GM18499 (cell line): ENCODE measurements around the gene TPCN1.

Experiments used
- ATAC-seq: cut with Tn5 transposase; IDR thresholded peaks from one replicate; pipeline ENCODE4 v1.9.1; 2021; ENCODE audit warnings: moderate number of reproducible peaks; ENCODE audit not compliant: insufficient read depth, unreplicated experiment

The TPCN1 gene

DNA sequence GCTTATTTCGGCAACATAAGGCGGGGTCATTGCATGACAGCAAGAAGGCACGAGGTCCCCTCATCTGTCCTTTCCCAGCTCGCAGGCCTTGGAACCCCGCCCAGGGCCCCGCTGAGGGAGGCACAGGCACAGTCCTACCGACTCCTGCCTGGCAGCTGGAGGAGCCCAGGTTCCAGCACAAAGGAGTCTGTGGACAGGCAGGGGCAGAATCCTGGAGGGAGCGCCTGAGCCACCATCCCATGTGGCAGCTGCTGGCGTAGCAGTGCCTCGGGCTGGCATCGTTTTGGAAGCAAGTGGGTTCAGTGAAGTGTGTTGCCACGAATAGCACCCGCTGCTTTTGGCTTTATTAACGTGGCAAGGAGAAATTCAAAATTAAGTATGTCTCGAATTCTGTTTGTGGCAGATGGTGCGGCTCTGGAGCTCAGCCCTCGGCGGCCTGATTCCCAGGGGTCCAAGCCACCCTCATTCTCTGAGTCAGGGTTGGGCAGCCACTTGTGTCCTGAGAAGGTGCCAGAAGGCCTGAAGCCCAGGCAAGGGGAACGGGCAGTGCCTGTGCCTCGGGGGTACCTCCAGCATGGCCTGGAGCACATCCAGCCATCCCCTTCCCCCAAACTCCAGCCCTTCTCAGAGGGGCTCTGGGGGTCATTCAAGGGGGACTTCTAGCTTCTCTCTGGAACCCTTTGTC, 77.7 kb downstream of the TPCN1 start:
- no peak for ATAC-seq

DNA sequence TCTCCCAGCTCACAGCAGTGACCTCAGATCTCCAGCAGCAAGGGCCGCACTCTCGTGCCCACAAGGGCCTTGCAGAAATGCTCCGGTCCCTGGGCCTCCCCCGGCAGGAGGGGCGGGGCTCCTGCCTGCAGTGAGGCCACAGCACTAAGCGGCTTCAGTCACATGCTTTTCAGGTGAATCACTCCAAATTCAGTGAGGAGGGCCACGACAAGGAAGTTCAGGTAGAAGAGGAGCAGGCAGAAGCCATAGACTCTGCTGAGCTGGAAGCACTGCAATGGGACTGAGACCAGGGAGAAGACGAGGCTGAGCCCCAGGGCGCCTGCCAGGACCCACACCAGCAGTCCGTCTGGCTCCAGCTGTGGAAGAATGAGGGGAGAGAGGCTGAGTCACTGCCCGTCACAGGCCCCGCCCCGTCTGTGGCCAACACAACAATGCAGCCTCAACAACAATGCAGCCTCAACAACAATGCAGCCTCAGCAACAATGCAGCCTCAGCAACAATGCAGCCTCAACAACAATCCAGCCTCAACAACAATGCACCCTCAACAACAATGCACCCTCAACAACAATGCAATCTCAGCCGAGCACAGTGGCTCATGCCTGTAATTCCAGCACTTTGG, 78.5 kb downstream of the TPCN1 start:
- no peak for ATAC-seq

DNA sequence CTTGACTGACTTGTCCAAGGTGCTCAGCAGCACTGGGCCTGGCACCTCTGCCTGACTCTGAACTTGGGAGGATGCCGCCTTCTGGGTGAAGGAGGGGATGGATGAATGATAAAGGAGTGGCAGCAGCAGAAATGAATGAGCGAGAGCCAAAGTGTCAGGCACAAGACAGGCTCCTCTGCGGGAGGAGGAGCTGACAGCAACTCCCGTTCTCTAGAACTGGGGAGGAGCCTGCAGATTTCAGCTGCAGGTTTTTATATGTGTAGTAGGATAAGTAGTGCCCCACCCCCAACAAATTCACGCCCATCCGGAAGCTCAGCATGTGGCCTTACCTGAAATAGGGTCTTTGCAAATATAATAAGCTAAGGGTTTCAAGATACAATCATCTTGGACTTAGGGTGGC, 80.5 kb downstream of the TPCN1 start:
- ATAC-seq = no peak

DNA sequence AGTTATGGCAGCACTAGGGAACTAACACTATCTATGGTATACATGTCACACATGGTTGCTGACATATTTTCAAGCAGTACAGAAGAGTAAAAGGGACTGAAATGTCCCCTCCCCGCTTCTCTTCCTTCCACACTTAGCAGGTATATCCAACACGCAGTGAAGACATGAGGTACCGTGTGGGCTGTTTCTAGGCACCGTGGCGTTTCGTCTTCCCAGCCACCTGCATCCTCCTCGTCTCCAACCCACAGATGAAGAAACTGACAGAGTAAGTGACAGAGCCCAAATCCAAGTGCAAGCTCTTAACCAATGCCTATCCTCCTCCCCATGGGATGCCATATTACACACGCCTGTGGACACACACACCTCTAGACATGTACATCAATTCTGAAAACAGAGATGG, 81.2 kb downstream of the TPCN1 start:
- no peak for ATAC-seq

DNA sequence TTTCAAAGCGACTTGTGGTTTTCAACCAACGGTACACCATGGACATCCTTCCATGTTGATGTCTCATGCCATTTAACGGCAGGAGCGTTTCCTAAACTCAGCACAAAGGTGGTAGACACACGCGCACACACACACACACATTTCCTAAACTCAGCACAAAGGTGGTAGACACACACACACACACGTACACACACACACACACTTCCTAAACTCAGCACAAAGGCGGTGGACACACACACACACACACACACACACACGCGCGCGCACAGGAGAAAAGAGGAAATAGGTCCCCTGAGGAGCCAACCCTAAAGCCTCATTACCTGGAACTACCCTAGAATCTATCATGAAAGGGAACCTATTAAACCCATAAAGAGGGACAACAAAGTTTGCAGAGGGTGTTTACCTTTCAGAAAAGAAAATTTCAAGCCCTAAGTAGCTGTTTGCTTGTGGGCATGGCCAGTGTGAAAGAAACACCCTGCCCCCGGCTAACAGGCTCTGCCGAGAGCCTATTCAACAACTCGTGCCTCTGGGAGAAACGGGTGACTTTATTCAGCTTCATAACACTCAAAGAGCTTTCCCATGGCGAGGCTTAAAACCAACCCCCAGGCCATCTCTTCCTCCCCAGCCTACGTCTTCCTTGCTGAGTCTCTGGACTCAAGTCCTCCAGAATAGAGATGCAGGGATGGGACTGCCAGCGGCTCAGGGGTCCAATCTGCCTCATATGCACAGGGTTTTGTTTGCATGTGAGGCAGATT, 81.8 kb downstream of the TPCN1 start:
- ATAC-seq = no peak

DNA sequence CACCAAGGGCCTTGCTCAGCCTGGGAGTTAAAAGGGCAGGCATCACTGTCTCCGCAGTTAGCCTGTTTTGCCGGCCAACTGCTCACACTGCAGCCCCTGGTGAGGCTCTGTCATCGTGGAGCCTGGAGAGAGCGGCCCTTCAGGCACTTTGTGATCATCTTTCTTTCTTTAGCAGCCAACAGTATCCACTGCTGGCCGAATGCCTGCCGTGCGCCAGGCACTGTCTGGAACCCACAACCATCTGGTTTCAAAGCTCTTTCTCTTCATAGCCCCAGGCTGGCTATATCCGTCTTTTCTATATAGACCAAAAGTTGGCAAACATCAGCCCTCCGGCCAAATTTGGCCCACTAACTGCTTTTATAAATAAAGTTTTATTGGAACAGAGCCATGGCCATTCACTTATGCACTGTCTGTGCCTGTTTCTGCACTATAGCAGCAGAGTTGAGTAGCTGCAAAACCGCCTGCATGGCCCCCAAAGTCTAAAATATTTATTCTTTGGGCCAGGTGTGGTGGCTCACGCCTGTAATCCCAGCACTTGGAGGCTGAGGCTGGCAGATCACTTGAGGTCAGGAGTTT, 84.1 kb downstream of the TPCN1 start:
- ATAC-seq = no peak

DNA sequence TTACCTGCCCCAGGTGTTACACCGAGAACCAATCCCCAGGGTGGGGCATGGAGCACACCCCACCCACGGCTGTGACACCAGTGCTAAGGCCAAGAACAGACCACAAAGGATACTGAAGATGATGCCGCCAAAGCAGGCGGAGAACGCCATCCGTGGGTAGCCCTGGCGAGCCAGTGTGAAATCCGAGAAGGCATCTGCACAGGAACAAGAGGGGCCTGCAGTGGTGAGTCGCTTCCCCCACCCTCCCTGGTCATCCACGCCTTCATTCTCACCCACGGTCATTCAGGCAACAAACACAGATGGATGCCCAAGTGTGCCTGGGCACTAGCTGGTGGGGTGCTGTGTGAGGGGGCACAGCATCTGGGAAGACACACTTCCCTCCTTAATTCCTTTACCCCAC, 85.1 kb downstream of the TPCN1 start:
- no peak for ATAC-seq

DNA sequence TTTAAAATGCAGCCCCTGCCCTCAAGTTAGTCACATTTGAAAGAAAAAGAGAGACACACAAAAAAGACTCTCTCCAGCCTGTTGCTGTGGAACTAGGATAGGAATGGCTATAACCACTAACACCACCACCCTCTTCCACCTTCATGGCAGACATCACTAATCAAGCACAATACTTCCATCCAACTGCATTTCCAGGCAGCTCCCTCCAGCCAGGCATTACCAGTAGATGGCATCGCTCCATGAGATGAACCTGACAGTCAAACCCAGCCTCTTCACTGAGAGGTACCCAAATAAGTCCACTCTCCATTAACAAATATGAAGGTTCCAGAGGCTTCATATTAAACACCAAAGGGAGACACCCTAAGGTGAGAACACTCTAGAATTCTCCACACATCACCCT, 89.2 kb downstream of the TPCN1 start:
- ATAC-seq = no peak

DNA sequence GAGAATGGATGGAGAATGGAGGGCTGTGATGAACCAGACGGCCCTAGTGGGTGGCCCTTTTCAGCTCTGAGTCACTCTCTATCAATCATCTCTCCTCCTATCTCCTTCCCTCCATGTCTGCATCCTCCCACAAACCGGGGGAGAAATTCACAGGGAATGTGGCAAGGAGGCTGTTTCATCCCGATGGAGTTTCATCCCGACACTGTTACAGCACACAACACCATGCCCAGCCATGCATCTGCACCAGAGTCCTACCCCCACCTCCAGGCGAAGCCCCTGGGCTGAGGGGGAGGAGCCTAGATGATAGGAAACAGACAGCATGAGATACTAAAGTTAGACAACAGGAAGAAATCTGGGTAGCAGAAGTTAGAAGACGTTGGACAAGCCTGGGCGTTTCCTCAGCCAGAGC, 92.9 kb downstream of the TPCN1 start:
- no peak for ATAC-seq

DNA sequence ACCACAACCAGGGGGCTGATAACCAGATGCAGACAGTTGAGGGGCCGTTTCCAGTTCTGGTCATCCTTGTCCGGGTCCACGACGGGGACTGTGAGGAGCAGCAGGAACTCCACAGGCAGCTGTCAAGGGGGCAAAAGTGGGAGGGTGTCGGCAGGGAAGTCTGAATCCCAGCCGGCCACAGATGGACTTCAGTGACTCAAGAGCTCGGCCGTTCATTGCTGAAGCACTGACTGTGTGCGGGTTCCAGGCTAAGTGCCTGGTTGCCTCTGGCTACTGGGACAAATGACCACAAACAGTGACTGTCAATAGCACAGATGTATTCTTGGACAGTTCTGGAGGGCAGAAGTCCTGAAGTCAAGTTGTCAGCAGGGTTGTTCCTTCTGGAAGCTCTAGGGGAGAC, 94.1 kb downstream of the TPCN1 start:
- no peak for ATAC-seq

DNA sequence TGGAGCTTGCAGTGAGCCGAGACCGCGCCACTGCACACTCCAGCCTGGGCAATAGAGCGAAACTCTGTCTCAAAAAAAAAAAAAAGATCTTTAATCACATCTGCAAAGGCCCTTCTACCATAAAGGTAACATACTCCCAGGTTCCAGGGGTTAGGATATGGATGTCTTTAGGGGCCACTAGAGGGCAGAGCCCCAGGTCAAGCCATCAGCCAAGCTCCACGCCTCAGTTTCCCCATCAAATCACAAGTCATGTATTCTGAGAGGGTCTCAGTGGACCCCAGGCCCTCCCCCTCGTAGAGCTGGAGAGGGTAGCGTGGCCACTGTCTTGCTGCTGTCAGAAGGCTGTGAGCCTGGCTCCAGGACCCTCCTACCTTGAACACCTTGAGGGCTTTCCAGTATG, 94.9 kb downstream of the TPCN1 start:
- ATAC-seq = no peak

DNA sequence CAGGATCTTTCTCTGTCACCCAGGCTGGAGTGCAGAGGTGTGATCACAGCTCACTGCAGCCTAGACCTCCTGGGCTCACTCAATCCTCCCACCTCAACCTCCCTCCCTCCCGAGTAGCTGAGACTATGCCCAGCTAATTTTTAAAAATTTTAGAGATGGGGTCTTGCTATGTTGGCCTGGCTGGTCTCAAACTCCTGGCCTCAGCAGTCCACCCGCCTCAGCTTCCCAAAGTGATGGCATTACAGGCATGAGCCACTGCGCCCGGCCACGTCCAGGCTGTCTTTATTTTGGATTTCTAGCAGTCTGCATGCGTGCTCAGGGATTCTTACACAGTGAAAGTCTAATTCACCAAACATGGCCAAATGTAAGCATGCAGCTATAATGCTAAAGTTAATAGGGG, 95.9 kb downstream of the TPCN1 start:
- ATAC-seq = no peak

DNA sequence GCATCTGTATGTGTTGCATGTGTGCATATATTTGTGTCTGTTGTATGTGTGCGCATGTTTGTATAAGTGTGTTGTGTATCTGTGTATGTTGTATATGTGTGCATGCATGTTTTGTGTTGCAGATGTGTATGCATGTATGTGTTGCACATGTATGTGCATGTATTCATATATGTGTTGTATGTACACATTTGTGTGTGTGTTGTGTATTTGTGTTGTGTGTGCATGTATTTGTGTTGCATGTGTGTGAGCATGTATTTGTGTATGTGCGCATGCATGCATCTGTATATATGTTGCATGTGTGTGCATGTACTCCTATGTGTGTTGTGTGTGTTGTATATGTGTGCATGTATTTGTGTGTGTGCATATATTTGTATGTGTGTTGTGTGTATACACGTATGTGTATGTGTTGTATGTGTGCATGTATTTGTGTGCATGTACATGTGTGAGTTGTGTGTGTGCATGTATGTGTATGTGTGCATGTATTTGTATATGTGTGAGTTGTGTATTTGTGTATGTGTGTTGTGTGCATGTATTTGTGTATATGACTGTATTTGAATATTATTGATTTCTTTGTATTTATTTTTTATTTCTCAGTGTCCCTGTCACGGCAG, 96.9 kb downstream of the TPCN1 start:
- ATAC-seq = no peak

DNA sequence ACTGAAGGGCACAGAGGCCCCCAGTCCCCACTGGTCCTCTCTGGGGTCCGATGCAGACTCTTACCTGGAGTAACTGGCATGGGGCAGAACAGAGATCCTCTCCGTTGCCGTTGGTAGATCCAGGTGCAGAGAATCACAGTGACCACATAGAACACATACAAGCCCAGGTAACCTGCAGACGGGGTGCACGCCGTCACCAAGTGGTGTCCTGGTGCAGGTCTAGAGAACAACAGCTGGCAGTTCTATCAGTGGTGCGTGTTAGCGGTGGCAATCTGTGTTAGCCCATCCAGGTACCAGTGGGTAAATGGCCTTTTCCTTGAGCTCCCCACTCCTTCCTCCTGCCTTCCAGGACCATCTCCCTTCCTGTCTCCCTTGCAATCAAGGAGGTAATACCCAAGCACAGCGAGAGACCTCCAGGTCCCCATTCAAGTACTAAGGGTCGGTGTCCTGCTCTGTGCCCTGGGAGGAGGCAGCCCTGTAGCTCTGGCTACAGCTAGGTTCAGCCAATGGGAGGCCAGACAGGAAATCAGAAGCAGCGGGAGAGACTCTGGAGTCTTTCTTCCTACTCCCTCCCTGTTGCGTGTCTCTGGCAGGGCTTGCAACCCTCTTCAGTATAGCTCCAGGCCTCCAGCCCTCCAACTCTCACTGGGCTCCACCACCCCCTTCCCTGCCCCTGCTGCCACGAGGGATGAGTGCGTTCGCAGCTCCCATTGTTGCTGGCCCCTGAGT, 97.8 kb downstream of the TPCN1 start:
- ATAC-seq = no peak

DNA sequence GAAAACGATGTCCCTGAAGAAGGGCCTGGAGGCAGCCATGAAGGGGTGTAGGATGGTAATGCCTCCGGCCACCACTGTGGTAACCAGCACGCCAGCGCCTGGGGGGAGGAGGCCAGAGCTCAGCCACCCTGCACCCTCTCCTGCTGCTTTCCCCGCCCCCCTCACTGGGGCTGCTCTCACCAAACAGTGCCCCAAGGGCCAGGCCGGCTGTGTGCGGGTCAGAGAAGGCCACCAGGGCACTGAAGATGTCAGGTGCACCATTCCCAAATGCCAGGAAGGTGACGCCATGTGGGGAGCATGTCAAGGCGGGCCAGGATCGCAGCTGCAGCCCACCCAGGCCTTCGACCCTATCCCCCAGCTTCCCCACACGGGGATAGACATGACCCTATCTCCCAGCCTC, 99.1 kb downstream of the TPCN1 start:
- no peak for ATAC-seq

DNA sequence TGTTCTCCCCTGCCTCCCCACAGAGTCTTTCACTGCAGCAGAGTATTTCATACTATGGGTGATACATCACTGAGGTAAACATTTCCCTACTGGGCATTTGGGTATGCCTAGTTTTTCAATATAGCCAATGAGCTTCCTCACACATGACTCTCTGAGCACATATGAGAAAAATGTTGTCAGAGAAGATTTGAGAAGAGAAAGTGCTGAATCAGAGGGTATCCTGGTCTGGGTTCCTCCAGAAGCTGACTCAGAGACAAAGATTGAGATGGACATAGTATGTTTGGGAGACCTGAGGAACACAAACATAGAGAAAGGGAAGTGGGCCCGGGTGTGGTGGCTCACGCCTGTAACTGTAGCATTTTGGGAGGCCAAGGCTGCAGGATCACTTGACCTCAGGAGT, 101.1 kb downstream of the TPCN1 start:
- no peak for ATAC-seq

DNA sequence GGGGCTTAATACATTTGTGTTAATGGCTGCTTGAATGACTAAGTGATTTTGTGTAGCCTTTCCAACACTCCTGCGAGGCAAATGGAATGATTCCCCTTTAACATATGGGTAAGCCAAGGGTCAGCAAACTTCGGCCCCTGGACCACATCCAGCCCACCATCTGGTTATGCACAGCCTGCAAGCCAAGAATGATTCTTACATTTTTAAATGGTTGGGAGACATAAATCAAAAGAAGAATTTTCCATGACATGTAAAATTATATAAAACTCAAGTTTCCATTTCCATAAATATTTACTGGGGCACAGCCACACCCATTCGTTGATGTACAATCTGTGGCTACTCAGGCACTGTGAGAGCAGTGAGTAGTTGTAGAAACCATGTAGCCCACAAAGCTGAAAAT, 104.7 kb downstream of the TPCN1 start:
- ATAC-seq = no peak

DNA sequence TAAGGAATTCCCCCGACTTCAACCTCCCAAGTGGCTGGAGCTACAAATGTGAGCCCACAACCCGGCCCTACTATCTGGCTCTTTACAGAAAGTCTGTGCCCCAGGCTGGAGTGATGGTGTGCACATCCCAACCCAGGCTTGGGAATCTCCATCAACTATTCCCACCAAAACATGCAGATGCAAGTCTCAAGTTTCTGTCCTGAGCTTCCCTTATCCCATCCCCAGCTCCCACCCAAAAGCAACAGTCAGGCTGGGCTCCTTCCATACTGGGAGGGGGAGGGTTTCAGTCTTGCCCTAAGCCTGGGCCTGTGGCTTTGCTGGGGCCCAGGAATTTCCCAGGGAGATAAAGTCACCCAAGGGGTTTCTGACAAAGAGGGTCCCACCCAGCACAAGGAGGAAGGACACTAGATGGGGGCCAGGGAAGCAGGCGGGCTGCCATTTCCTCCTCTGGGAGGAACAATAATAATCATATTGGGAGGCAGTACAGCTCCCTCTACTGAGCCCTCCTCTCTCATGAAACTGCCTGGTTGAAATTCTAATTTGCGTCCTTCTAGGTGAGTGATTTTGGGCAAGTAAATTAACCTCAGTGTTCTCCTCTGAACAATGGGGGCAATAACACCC, 105.6 kb downstream of the TPCN1 start:
- ATAC-seq = no peak

DNA sequence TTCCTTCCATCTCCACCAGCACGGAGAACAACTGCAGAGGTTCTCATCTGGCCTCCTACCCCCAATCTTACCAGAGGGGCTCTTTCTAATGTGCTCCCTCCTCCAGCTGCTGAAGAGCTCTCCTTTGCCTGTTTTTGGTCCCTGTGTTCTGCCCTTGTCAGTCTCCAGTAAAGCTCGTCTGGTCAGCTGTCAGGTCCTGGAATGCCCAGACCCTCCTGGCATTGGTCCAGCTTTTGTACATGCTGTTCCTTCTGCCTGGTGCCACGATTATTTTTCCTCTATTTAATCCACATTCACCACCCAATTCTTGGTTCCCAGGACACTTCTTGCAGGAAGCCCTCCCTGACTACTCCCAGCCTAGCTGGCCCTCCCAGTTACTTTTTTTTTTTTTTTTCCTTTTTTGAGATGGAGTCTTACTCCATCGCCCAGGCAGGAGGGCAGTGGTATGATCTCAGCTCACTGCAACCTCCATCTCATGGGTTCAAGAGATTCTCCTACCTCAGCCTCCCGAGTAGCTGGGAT, 107.2 kb downstream of the TPCN1 start:
- no peak for ATAC-seq
